Liver (tissue), 3 donors: ENCODE results near the gene CHRNG.

Experiments
- JUND ChIP-seq, 2 donors: IDR thresholded peaks; 2 replicates each; pipeline ENCODE4 v1.6.1; 2016; ENCODE audit warnings: antibody characterized with exemption in 2 of 2
- TF ChIP-seq, protein P1 (sequence below): fragments of 150-350 bp; IDR thresholded peaks from 2 replicates; pipeline ENCODE4 v1.5.1; 2017; ENCODE audit warnings: improper control_type of control experiment, low read depth, low read length; ENCODE audit not compliant: missing input control
- donor health status: healthy.
- donor health status: healthy.

DNA sequence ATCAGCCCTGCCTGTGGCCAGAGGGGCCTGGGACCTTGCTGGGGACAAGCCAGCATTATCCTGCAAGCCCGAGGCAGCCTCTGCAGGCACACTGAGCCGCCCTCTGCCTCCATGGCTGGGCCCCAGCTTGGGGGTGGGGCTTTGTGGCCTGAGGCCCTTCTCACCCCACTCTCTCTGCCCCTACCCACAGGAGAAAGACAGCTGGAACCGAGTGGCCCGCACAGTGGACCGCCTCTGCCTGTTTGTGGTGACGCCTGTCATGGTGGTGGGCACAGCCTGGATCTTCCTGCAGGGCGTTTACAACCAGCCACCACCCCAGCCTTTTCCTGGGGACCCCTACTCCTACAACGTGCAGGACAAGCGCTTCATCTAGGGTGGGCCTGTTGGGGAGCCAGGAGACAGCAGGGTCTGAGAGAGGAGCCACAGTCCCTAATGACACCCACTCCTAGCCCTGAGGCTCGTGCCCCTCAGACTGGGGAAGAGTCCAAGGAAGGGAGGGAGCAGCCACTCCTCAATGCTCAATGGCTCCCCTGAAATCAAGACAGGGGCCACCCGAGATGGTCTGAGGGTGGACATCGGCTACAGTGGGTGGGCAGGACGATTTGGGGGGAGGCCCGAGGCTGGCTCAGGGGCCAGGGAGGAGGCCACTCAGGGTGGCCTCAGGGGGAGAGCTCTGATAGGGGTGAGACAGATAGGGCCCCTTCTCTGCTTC lies 4.4 kb upstream of the CHRNG start:
- TF ChIP-seq JUND (IDR thresholded peaks at IDR 0.05) = no peak
- TF ChIP-seq, protein P1, sequence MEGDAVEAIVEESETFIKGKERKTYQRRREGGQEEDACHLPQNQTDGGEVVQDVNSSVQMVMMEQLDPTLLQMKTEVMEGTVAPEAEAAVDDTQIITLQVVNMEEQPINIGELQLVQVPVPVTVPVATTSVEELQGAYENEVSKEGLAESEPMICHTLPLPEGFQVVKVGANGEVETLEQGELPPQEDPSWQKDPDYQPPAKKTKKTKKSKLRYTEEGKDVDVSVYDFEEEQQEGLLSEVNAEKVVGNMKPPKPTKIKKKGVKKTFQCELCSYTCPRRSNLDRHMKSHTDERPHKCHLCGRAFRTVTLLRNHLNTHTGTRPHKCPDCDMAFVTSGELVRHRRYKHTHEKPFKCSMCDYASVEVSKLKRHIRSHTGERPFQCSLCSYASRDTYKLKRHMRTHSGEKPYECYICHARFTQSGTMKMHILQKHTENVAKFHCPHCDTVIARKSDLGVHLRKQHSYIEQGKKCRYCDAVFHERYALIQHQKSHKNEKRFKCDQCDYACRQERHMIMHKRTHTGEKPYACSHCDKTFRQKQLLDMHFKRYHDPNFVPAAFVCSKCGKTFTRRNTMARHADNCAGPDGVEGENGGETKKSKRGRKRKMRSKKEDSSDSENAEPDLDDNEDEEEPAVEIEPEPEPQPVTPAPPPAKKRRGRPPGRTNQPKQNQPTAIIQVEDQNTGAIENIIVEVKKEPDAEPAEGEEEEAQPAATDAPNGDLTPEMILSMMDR = no peak
